Measurements from ENCODE around the gene COL4A5. TPM values are rescaled to one million over a fixed set of nuclear protein-coding genes. Genes with fewer than 3 reads are reported as not detected.

COL4A5 gene
- total and polyA plus RNA-seq, 2 of the 8 experiments (the other 6 are each of a cell fraction or from before 2014, with no cell fraction given) = 24.9 to 30.2 TPM

GRCh38 chrX:108641589-108642272, 202.1 kb downstream of the COL4A5 start (continued):
- TF ChIP-seq HDAC2 (IDR thresholded peaks at IDR 0.05; ENCODE audit: borderline replicate concordance in 1 of 2, low read depth in 2 of 2, low read length in 2 of 2) (no peak), NANOG (IDR thresholded peaks at IDR 0.05; ENCODE audit: insufficient read depth, low read depth, low read length, poor library complexity, severe bottlenecking) (no peak), RAD21 (IDR thresholded peaks at IDR 0.05 in 1 of 2, conservative IDR thresholded peaks at IDR 0.05 in 1 of 2; ENCODE audit: low read depth in 2 of 2, low read length in 2 of 2) (no peak), TBP (IDR thresholded peaks at IDR 0.05; ENCODE audit: low read depth, low read length) (no peak), CHD1 (IDR thresholded peaks at IDR 0.05; ENCODE audit: low read depth, low read length) (no peak), GTF2F1 (IDR thresholded peaks at IDR 0.05; ENCODE audit: borderline replicate concordance, low read depth, low read length) (no peak), PHF8 (conservative IDR thresholded peaks at IDR 0.05; ENCODE audit: low read depth, low read length) (no peak), EP300 (IDR thresholded peaks at IDR 0.05; ENCODE audit: borderline replicate concordance in 1 of 2, low read depth in 2 of 2, low read length in 2 of 2) (no peak)

Measured in H1 (cell line).